ENCODE data around the gene GSX2.

GSX2 gene

GRCh38 chr4:54065282-54066087 is 34.5 kb upstream of the GSX2 start:
- no peak overlapping the region for H3K4me3 ChIP-seq (ENCODE audit: low read length)
- no peak for TF ChIP-seq CTCF (conservative IDR thresholded peaks at IDR 0.05; ENCODE audit: low read length)
- DNase-seq (ENCODE audit: low read depth), result peak; percentile 63

DNA sequence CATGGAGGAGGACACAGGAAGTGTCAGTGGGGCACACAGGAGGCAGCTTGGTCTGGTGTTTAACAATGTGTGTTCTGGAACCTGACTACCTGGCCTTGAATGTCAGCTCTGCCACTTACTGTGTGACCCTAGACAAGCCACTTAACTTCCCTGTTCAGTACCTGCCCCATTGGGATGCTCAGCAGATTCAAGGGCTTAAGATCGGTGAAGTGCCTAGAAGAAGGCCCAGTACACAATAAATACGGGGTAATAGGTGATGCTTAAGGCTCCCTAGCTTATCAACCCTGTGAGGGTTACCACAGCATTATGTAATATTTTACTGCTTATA is 33.9 kb upstream of the GSX2 start:
- no peak overlapping the region for H3K4me3 ChIP-seq (ENCODE audit: low read length)
- no peak for DNase-seq (ENCODE audit: low read depth)
- TF ChIP-seq CTCF (conservative IDR thresholded peaks at IDR 0.05; ENCODE audit: low read length), result no peak

GRCh38 chr4:54066718-54067129 is 33.2 kb upstream of the GSX2 start:
- no peak for DNase-seq (ENCODE audit: low read depth)
- no peak overlapping the region for H3K4me3 ChIP-seq (ENCODE audit: low read length)
- TF ChIP-seq CTCF (conservative IDR thresholded peaks at IDR 0.05; ENCODE audit: low read length), result no peak

DNA sequence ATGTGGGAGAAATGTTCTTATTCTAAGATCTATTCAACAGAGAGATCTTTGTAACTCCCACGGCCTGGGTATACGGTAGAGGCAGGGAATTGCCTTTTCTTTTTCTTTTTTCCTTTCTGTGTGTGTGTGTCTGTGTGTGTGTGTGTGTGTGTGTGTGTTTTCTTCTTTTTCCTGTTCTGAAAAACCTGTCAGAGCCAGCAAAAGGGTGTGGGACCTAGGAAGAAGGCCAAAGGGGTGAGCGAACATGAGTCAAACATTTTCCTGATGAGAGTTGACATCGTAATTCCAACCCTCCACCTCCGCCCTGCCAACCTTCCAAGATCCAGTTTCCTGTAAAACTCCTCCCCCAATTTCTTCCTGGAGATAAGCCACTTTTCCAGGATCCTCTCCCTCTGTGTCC is 32.8 kb upstream of the GSX2 start:
- H3K4me3 ChIP-seq (ENCODE audit: low read length), result no peak overlapping the region
- peak; percentile 82 for DNase-seq (ENCODE audit: low read depth)
- TF ChIP-seq CTCF (conservative IDR thresholded peaks at IDR 0.05; ENCODE audit: low read length), result no peak

GRCh38 chr4:54073271-54073880 is 26.6 kb upstream of the GSX2 start:
- no peak overlapping the region for H3K4me3 ChIP-seq (ENCODE audit: low read length)
- no peak for TF ChIP-seq CTCF (conservative IDR thresholded peaks at IDR 0.05; ENCODE audit: low read length)
- DNase-seq (ENCODE audit: low read depth), result peak; percentile 74

DNA sequence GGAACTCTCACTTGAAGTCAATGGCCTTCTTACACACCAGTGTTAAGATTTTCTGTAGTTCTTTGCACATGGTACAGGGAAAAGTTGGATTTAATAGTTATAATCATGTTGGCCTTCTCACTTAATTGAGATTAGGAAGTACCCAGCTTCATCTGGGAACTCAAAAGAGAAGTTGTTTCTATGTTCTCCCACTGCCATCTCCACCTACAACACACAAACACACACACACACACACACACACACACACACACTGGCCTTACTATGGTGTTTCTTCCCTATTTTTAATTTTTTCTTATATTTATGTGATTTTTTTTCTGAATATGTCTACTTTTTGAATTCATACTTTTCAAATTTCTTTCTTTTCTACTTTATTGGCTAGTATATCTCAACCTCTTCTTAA is 25.6 kb upstream of the GSX2 start:
- no peak for DNase-seq (ENCODE audit: low read depth)
- TF ChIP-seq CTCF (conservative IDR thresholded peaks at IDR 0.05; ENCODE audit: low read length), result no peak
- H3K4me3 ChIP-seq (ENCODE audit: low read length), result no peak overlapping the region

GRCh38 chr4:54076673-54077072 is 23.3 kb upstream of the GSX2 start:
- no peak for TF ChIP-seq CTCF (conservative IDR thresholded peaks at IDR 0.05; ENCODE audit: low read length)
- peak; percentile 22 for DNase-seq (ENCODE audit: low read depth)
- no peak overlapping the region for H3K4me3 ChIP-seq (ENCODE audit: low read length)
